Neural cell (in vitro differentiated cells): ENCODE data around the gene CDK4. TPM values are rescaled to one million over a fixed set of nuclear protein-coding genes. Genes with fewer than 3 reads are reported as not detected.

Experiments used
- H2AFZ ChIP-seq: fragments of 200-600, 300-800 bp; sonication (generic), shearing (Covaris generic); 2 replicates; pipeline ENCODE4 v1.6.0; 2014; ENCODE audit warnings: low read depth, mild to moderate bottlenecking, antibody characterized with exemption, low read length, moderate library complexity
- H3F3A ChIP-seq: fragments of 200-600 bp; shearing (Covaris generic); 2 replicates; pipeline ENCODE4 v1.6.1; 2016; ENCODE audit warnings: mild to moderate bottlenecking, moderate library complexity, mixed read lengths, antibody characterized with exemption, low read length; ENCODE audit not compliant: insufficient read depth, poor library complexity, severe bottlenecking
- H3K27ac ChIP-seq: fragments of 200-600, 300-800 bp; sonication (generic), shearing (Covaris generic); 2 replicates; pipeline ENCODE4 v1.5.1; 2014; ENCODE audit warnings: mild to moderate bottlenecking, low read length, moderate library complexity
- H3K27me3 ChIP-seq: fragments of 300-800, 200-600 bp; sonication (generic), shearing (Covaris generic); 2 replicates; pipeline ENCODE4 v1.6.0; 2014; ENCODE audit warnings: mild to moderate bottlenecking, low read depth, low read length, moderate library complexity; ENCODE audit not compliant: insufficient read depth
- H3K36me3 ChIP-seq: fragments of 300-800, 200-600 bp; sonication (generic), shearing (Covaris generic); 2 replicates; pipeline ENCODE4 v1.5.1; 2014; ENCODE audit warnings: mild to moderate bottlenecking, antibody characterized with exemption, low read length, moderate library complexity; ENCODE audit not compliant: insufficient read depth
- H3K4me2 ChIP-seq: fragments of 300-800, 200-600 bp; sonication (generic), shearing (Covaris generic); 2 replicates; pipeline ENCODE4 v1.6.0; 2014; ENCODE audit warnings: mild to moderate bottlenecking, low read length
- H3K4me3 ChIP-seq: fragments of 300-800, 200-600 bp; sonication (generic), shearing (Covaris generic); 2 replicates; pipeline ENCODE4 v1.5.1; 2014; ENCODE audit warnings: mild to moderate bottlenecking, low read length, moderate library complexity
- H3K79me2 ChIP-seq: fragments of 200-600 bp; shearing (Covaris generic); replicated peaks from 2 replicates; pipeline ENCODE4 v1.6.0; 2014; ENCODE audit warnings: mild to moderate bottlenecking, low read length, moderate library complexity; ENCODE audit not compliant: insufficient read depth
- H3K9ac ChIP-seq: fragments of 300-800, 200-600 bp; sonication (generic), shearing (Covaris generic); 2 replicates; pipeline ENCODE4 v1.6.1; 2016; ENCODE audit warnings: mild to moderate bottlenecking, low read length, mixed read lengths
- H3K9me2 ChIP-seq: fragments of 200-600 bp; shearing (Covaris generic); 2 replicates; pipeline ENCODE4 v1.6.1; 2016; ENCODE audit warnings: mild to moderate bottlenecking, low read length, mixed read lengths; ENCODE audit not compliant: insufficient read depth
- H3K9me3 ChIP-seq: fragments of 200-600, 300-800 bp; sonication (generic), shearing (Covaris generic); 2 replicates; pipeline ENCODE4 v1.6.1; 2016; ENCODE audit warnings: mild to moderate bottlenecking, mixed run types, low read length, moderate library complexity, mixed read lengths
- H4K20me1 ChIP-seq: fragments of 200-600 bp; shearing (Covaris generic); 2 replicates; pipeline ENCODE4 v1.6.1; 2016; ENCODE audit warnings: mild to moderate bottlenecking, mixed run types; ENCODE audit not compliant: insufficient read depth
- EP300 ChIP-seq: fragments of 450-650 bp; conservative IDR thresholded peaks from 2 replicates; pipeline ENCODE4 v1.6.1; 2014; ENCODE audit warnings: antibody characterized with exemption, mild to moderate bottlenecking, moderate library complexity; ENCODE audit not compliant: poor library complexity, severe bottlenecking
- EZH2 ChIP-seq: fragments of 200-600, 300-800 bp; shearing (Covaris generic), sonication (generic); IDR thresholded peaks from 2 replicates; pipeline ENCODE4 v1.6.1; 2014; ENCODE audit warnings: antibody characterized with exemption, low read length, borderline replicate concordance, mild to moderate bottlenecking; ENCODE audit not compliant: insufficient read depth, poor library complexity, severe bottlenecking
- MXI1 ChIP-seq: fragments of 450-650 bp; conservative IDR thresholded peaks from 2 replicates; pipeline ENCODE4 v1.6.1; 2014; ENCODE audit warnings: antibody characterized with exemption, mild to moderate bottlenecking; ENCODE audit not compliant: poor library complexity, severe bottlenecking
- POLR2AphosphoS5 ChIP-seq: IDR thresholded peaks from 2 replicates; pipeline ENCODE4 v1.6.1; 2012
- RAD21 ChIP-seq: fragments of 450-650 bp; conservative IDR thresholded peaks from 2 replicates; pipeline ENCODE4 v1.6.1; 2014; ENCODE audit warnings: antibody characterized with exemption, mild to moderate bottlenecking, moderate library complexity
- REST ChIP-seq: IDR thresholded peaks from 2 replicates; pipeline ENCODE4 v1.6.1; 2012; ENCODE audit warnings: borderline replicate concordance
- SMC3 ChIP-seq: fragments of 450-650 bp; conservative IDR thresholded peaks from 2 replicates; pipeline ENCODE4 v1.6.1; 2014; ENCODE audit warnings: antibody characterized with exemption, mild to moderate bottlenecking, moderate library complexity; ENCODE audit not compliant: poor library complexity
- TAF1 ChIP-seq: IDR thresholded peaks from 2 replicates; pipeline ENCODE4 v1.6.1; 2012; ENCODE audit warnings: low read depth
- polyA plus RNA-seq: library from polyadenylated mRNA; depleted of rRNA; stranded (reverse); fragments of >200 nt; gene quantifications from 2 replicates; pipeline ENCODE4 v1.2.3, GENCODE V29; 2014
- TF ChIP-seq, protein P1 (sequence below): fragments of 450-650 bp; IDR thresholded peaks from 2 replicates; pipeline ENCODE4 v1.5.1; 2014; ENCODE audit warnings: antibody characterized with exemption, mild to moderate bottlenecking, moderate library complexity; ENCODE audit not compliant: poor library complexity, severe bottlenecking

CDK4 gene
- polyA plus RNA-seq, 1 donor from 2014 or later: 104 TPM

GRCh38 chr12:57734591-57734990 is 17.5 kb downstream of the CDK4 start:
- H3K9me2 ChIP-seq: no peaks in the 10 kb centered on the region
- no peak overlapping the region for H3K27ac ChIP-seq
- no peak overlapping the region for H3K4me2 ChIP-seq
- H3F3A ChIP-seq: no peaks in the 10 kb centered on the region
- peaks cover 58% of the 10 kb centered on the region for H3K27me3 ChIP-seq
- H3K4me3 ChIP-seq: peak overlapping the region; percentile 88
- TF ChIP-seq MXI1 (no peak), EP300 (no peak), SMC3 (no peak), RAD21 (no peak), REST (no peak), EZH2 (no peak), POLR2AphosphoS5 (no peak), TAF1 (no peak)
- TF ChIP-seq, protein P1, sequence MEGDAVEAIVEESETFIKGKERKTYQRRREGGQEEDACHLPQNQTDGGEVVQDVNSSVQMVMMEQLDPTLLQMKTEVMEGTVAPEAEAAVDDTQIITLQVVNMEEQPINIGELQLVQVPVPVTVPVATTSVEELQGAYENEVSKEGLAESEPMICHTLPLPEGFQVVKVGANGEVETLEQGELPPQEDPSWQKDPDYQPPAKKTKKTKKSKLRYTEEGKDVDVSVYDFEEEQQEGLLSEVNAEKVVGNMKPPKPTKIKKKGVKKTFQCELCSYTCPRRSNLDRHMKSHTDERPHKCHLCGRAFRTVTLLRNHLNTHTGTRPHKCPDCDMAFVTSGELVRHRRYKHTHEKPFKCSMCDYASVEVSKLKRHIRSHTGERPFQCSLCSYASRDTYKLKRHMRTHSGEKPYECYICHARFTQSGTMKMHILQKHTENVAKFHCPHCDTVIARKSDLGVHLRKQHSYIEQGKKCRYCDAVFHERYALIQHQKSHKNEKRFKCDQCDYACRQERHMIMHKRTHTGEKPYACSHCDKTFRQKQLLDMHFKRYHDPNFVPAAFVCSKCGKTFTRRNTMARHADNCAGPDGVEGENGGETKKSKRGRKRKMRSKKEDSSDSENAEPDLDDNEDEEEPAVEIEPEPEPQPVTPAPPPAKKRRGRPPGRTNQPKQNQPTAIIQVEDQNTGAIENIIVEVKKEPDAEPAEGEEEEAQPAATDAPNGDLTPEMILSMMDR: no peak
- H3K9ac ChIP-seq: no peak overlapping the region
- peaks cover 20% of the 10 kb centered on the region for H4K20me1 ChIP-seq
- no peak overlapping the region for H2AFZ ChIP-seq
- H3K79me2 ChIP-seq: no peaks in the 10 kb centered on the region
- H3K36me3 ChIP-seq: peaks cover 16% of the 10 kb centered on the region
- H3K9me3 ChIP-seq: no peaks in the 10 kb centered on the region

GRCh38 chr12:57733928-57734327 is 18.2 kb downstream of the CDK4 start:
- Histone ChIP-seq H3K79me2 (no peaks in the 10 kb centered on the region), H3K9me2 (no peaks in the 10 kb centered on the region), H3K36me3 (peaks cover 16% of the 10 kb centered on the region), H3K9ac (no peak overlapping the region), H2AFZ (no peak overlapping the region), H3F3A (no peaks in the 10 kb centered on the region), H3K27me3 (peaks cover 62% of the 10 kb centered on the region), H3K27ac (no peak overlapping the region), H3K9me3 (no peaks in the 10 kb centered on the region), H3K4me2 (no peak overlapping the region), H3K4me3 (no peak overlapping the region), H4K20me1 (peaks cover 20% of the 10 kb centered on the region)
- no peak for TF ChIP-seq SMC3
- TF ChIP-seq EZH2: no peak
- TF ChIP-seq REST: no peak
- no peak for TF ChIP-seq RAD21
- TF ChIP-seq POLR2AphosphoS5: no peak
- TF ChIP-seq, protein P1: no peak
- no peak for TF ChIP-seq EP300
- TF ChIP-seq TAF1: no peak
- no peak for TF ChIP-seq MXI1
